ENCODE results near the gene DUSP16.
"Not testable (repeated sequence)": the region's sequence is repeated elsewhere in the genome, so short reads cannot be mapped to it uniquely, and the experiment has no call there.

DUSP16 gene, protein sequence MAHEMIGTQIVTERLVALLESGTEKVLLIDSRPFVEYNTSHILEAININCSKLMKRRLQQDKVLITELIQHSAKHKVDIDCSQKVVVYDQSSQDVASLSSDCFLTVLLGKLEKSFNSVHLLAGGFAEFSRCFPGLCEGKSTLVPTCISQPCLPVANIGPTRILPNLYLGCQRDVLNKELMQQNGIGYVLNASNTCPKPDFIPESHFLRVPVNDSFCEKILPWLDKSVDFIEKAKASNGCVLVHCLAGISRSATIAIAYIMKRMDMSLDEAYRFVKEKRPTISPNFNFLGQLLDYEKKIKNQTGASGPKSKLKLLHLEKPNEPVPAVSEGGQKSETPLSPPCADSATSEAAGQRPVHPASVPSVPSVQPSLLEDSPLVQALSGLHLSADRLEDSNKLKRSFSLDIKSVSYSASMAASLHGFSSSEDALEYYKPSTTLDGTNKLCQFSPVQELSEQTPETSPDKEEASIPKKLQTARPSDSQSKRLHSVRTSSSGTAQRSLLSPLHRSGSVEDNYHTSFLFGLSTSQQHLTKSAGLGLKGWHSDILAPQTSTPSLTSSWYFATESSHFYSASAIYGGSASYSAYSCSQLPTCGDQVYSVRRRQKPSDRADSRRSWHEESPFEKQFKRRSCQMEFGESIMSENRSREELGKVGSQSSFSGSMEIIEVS

DNA sequence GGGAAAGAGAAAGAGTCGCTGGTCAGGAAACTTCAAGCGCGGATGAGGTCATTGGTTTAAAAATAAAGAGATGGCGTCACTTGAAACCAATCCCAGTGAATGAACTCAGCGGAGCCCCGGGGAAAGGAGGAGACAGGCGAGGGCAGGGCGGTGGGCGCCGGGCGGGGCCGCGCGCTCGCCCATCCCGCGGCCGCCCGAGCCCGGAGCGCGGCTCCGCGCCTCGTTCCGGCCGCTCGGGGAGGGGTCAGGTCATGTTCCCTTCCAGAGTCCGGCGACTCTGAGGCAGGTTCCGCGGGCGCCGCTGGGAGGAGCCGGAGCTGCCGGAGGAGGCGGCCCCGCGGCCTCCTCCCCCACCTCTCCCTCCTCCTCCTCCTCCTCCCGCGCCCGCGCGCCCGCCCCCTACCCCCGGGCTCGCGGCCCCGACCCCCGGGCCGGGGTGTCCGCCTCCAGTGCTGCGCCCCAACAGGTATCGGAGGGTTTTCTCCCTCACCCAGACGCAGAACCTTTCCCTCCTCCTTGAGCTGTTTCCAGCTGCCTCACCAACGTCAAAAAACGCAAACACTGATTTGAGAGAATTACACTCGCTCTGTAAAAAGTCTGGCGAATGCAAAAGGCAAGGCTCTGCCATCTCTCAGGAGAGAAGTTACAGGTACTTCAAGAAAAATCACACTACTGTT, at the start of gene DUSP16:
Gene DUSP16 (minus strand): TSS at position 279 of the 677 bp plus-strand sequence. CDS start 41,765 bp downstream, outside the sequence.
- DNase-seq = peak; percentile 86

DNA sequence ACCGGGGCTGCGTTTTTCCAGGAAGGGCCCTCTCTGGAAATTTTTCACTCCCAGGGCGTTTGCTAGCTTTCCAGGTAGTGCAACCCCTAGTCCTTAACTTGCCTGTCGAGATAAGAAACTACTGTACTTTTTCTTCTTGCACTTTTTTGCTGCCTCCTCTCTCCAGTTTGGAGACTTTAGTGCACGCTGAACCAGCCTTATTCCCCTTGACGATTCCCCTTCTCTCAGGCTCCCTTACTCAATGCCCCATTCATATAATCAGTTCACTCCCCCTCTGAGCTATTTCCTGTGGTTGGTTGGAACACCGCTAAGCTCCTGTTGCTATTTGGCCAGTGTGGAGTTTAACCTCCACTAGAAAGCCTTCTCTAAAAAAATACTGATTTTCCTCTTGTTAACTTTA, 49.7 kb upstream of the DUSP16 start:
- DNase-seq = no peak

DNA sequence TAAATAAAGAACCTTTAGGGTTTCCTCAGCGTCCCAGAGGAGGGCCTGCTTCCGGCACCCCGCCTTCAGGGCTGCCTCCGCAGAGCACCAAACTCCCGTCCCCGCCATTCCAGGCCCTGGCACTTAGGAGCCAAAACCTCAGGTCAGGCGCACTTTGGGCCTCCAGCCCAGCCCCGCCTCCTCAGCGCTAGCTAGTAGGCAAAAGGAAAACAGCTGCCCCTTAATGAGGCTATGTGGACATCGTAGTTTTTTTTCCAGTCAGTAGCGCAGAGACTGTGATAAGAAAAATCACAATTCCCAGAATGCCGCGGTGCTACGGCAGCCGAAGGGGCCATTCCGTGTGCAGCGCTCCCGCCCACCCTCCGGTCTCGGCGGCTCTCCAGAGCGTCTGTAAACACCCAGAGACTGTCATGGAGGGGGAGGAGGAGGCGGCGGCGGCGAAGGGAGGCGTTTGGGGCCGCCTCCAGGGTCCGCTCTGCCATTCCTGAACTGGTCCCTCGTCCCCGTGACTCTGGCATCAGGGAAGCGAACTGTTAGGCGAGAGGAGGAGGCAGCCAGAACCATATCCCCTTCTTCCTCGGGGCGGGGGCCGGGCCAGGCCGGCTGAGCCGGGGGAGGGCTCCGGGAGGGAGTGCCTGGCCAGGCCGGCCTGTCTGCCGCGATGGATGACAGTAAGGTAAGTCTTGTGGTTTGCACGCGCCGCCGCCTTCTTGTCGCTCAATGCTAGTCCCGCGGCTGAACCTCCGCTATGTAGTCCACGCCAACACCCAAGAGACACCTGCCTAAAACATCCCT, 49.0 kb upstream of the DUSP16 start, which contains the start of gene CREBL2:
Gene CREBL2 (plus strand): TSS at position 365 of the 795 bp plus-strand sequence. CDS start 297 bp downstream, at position 662.
- peak; percentile 85 for DNase-seq

DNA sequence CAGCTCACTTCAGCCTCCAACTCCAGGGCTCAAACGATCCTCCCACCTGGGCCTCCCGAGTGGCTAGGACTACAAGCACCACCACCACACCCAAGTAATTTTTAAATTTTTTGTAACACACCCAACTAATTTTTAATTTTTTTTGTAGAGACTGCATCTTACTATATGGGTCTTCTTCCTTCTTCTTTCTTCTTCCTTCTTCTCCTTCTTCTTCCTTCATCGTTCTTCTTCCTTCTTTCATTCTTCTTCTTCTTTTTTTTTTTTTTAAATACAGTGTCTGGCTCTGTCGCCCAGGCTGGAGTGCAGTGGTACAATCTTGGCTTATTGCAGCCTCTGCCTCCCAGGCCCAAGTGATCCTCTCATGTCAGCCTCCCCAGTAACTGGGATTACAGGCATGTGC, 48.0 kb upstream of the DUSP16 start:
- no peak for DNase-seq

DNA sequence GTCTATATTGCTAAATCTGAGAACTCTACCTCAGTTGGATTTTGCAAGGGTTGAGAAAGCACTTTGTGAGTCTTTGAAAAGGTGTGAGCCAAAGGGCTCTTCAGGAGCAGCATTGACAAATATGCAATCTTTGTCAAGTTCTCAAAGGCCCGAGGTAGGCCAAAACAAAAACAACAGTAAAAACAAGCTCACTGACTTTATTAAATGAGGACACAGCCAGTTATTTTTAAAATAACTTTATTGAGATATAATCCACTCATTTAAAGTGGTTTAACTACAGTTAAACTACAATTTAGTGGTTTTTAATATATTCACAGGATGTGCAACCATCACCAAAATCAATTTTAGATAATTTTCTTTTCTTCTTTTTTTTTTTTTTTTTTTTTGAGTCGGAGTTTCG, 47.0 kb upstream of the DUSP16 start:
- no peak for DNase-seq

DNA sequence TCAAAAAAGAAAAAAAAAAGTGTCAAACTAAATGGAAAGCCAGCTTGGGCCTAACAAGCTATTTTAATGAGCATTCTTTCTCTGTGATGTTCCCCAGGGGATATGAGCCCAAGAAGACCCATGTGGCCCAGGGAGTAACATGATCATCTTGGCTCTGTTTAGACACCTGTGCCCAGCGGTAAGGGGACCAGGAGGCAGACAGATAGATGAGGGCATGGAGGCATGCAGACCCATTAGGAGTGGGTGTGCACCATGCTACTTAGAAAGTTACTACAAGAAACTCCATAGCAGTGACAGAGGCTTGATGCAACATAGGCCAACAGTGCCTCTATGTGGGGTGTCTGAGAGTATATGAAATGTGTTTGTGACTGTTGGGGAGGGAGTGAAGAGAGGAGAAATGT, 45.9 kb upstream of the DUSP16 start:
- no peak for DNase-seq

DNA sequence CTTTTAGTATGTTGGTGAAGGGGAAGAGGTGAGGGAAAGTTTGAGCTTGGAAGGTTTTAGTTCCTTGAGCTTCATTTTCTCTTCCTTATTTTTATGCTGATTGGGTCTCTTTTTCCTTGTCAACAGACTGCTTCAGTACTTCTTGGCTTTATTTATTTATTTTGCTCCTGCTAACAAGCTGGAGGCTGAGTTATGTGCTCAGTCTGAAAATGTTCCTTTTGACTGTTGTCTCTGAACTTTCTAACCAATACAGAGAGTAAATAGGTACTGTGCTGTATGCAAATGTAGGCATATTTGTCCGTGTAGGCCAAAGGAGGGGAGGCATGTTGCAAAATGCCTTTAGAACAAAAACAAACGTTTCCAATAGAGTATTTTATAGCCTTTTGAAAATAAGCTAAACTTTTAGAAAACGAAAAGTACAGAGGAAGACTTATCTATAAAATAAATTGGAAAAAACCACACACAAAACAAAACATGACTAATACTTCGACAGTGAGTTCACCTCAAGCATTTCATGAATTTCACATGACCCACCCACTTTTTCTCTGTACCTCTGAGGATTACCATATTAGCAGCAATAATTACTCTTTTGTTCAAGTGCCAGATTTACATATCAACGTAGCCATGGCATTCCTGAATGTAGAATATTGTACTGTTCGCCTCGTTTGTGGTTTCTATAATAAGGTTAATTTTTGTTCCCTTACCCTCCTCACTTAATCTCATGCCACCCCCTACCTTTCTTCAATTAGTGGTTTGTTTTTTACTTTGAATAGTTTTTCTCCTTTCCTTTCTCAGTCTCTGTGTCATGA, 44.3 kb upstream of the DUSP16 start:
- no peak for DNase-seq

DNA sequence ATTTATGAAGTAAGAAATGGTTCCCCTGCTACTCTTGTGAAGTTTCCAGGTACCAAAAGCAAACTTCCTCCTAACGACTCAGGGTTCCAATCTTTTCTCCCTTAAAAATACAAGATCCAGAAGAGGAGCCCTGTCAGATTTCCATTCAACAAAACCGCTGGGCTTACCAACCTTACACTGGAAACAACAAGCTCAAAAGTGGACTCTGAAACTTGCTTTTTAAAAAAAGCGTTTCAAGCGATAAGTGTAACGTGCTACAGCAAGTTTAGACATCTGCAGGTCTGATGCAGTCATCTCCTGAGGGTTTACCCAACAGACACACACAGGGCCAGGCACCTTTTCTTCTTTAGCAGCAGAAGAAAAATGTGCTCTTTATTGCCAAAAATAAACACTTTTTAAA, 42.1 kb upstream of the DUSP16 start:
- DNase-seq = no peak

DNA sequence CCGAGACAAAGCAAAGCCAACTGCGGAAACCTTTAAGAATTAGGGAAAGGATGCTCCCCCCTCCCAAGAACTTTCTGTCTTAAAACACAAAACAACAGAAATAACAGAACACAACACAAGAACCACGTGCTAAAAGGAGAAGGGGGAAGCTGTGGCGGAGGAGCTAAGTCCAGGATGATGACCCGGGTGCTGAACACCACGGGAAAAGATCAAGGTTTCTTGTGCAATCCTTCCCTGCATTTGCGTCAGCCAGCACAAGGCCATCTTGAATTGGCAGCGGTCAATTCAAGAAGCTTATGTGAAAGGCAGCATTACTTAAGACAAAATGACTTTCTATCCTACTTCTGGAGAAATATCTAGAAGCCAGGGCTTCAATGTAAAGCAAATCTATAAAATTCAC, 38.0 kb upstream of the DUSP16 start:
- no peak for DNase-seq

DNA sequence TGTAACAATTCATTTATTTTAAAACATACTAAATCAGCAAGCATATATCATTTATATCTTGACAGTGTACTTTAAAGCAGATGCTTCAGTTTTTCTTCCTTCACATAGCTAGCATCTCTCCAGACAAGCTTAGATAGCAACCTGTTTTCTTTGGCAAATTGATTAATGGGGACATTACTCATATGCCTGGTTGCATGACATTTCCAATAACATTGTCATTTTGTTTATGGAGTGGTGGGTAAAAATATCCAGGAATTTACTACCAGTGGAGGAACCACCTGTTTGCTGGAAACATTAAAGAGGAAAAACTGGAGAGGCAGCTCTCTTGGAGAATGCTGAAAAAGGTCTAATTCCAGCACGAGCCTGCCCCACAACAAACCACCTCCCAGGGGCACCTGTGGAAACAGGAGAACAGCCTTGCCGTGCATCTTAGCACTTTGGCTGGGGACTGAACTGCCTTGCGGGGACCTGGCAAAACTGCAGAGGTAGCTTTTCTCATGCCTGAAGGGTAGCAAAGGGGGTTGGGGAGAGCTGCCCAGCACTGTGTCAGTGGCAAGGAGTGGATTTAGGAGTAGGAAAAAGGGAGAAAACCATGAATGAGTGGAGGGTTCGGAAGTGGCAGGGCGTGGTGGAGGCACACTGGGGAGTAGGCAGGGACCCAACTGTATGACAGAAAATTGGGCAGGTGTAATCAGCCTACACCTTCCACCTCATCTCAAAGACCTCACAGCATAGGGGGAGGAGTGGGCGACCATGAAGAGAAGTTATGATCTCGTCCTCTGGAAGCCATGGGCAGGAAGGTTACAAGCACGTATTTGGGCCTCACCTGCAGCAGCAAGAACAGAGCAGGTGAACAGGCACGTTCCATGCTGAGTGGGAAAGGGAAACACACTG, 37.3 kb upstream of the DUSP16 start:
- DNase-seq = no peak

DNA sequence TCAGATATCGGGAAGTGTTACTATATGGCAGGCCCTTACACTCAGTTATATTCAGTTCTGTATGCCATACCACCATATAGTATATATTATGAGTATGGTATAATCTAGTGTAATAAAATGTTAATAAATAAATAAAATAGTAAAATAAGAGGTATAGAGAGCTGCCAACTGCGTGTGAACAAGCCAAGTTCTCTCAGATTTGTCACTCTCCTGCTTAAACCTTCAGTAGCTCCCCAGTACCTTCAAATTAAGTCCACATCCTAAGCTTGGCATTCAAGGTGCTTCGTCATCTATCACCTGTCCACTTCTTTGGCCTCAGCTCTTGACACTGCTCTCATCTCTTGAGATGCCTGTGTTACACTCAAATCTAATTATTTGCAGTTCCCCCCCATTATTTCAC, 36.2 kb upstream of the DUSP16 start:
- DNase-seq = no peak

DNA sequence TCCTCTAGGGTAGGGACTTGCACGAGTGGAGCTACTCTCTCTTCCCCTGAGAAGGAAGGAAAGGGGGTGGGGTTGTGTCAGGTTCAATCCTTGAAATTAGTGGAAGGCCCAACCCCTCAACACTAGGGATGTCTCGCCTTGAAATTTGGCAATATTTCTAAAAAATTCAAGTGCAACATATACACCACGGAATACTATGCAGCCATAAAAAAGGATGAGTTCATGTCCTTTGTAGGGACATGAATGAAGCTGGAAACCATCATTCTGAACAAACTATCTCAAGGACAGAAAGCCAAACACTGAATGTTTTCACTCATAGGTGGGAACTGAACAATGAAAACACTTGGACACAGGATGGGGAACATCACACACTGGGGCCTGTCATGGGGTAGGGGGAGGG, 33.9 kb upstream of the DUSP16 start:
- DNase-seq = not testable (repeated sequence)

DNA sequence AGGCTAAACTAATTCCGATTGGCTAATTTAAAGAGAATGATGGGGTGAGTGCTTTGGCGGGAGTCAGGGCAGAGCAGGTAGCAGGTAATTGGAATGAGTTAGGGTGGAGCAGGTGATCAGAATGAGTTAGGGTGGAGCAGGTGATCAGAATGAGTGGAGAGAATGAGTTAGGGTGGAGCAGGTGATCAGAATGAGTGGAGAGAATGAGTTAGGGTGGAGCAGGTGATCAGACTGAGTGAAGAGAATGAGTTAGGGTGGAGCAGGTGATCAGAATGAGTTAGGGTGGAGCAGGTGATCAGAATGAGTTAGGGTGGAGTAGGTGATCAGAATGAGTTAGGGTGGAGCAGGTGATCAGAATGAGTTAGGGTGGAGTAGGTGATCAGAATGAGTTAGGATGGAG, 33.3 kb upstream of the DUSP16 start:
- DNase-seq = not testable (repeated sequence)

DNA sequence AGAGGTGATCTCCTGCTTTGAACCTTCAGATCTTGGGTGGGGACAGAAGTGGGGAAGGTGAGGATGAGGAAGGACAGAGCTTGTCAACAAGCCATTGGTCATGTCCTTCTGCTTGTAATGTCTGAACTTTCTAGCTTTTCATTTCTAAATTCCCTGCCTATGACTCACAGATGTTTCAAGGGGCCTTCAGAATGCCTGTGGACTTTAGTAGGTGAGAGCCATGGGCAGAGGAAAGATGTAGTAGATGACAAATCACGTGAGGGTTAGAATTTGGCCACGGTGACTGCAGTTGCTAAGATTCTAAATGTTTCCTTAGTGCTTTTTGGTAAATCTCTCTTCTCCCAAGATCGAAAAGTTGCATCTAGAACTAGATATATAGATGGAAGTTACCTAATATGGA, 30.3 kb upstream of the DUSP16 start:
- no peak for DNase-seq

DNA sequence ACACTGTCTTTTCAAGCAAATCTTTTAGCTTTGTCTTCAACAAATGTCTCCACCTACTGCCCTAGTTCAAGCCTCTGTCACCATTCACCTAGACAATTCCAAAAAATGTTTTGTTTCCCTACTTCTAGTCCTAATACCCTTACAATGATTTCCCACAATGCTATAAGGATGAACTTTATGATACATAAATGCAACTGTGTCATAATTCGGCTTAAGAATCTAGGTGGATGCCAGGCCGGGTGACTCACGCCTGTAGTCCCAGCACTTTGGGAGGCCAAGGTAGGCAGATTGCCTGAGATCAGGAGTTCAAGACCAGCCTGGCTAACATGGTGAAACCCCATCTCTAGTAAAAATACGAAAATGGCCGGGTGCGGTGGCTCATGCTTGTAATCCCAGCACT, 28.3 kb upstream of the DUSP16 start:
- DNase-seq = no peak

DNA sequence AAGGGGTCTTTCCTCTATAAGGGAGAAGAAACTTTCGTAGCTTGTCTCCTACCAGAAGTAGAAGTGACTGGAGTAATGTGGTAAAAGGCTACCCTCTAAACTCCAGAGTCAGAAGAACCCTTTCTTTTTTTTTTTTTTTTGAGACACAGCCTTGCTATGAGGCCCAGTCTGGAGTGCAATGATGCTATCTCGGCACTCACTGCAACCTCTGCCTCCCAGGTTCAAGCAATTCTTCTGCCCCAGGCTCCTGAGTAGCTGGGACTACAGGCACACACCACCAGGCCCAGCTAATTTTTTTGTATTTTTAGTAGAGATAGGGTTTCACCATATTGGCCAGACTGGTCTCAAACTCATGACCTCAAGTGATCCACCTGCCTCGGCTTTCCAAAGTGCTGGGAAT, 25.8 kb upstream of the DUSP16 start:
- not testable (repeated sequence) for DNase-seq

DNA sequence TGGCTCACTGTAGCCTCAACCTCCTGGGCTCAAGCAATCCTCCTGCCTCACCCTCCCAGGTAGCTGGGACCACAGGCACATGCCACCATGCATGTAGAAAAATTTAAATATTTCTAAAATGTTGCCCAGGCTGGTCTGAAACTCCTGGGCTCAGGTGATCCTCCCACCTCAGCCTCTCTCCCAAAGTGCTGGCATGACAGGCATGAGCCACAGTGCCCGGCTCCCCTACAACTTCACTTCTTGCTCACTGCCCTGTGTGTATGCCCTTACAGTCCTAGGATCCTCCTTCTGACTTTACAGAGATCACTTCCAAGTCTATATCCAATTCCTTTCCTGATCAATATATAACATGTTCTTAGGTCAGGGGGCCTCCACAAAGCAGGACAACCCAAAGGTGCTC, 25.2 kb upstream of the DUSP16 start:
- DNase-seq = no peak

DNA sequence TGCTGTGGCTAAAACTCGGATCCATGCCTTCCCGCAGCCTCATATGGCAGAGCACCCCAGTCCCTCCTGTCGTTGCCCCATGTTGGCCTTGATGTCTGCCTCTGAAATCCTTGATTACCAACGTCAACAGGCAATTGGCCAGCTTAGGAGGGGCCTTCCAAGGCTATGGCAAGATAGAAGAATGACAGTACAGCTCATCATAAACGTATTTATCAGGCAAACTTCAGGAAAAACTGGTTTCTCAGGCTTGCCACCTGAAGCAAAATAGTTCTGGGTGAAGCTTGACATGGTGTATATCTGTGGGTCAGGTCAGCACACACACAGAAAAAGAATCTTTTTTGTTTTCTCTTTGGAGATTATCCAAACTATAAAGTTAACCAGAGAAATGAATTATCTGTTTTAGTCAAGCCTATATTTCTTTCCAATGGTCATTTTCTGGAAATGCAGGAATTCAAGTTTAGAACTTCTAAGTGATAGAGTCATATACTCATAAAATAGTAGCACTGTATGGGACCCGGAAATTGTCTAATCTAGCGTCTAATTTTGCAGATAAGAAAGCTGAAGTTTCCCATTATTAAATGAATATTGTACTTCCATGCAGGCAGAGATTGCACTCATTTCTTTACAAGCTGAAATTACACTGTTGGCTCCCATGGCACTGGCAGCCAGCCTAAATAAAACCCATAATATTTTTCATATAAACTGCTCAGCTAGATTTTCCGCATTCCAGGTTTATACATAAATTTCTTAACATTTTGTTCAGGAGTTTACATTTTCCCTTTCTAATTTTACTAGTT, 24.4 kb upstream of the DUSP16 start:
- DNase-seq = no peak

DNA sequence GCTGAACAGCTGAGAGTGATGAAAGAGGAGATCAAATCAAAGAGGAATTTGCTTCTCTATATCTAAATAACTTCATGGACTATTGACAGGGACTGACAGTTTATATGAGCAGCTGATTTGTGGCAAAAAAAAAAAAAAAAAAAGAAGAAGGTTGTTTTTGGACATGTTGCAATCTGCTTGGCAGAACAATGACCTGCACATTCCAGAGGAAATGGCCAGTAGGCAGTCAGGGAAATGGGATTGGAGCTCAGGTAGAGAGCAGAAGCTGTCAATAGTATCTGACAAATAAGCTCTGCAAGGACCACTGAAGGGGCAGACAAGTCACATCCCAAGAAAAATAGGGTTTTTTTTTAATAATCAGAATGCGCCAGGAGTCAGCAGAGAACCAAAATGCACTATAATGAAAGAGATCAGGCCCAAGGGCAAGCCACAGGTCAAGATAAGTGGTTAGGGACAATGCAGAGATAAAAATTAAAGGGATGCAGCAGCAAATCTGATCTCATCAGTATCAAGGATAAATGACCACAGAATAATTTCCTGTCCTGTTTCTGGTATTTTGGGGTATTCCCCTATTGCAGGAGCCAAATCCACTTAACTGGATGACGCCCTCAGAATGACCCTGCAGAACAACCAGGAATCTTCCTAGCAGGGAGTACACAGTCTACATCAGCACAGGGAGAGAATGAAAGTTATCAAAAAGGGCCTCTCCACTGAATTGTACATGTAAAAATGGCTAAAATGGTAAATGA, 22.6 kb upstream of the DUSP16 start:
- DNase-seq = no peak

All from activated T-cell treated with anti-CD3 and anti-CD28 coated beads, Interleukin-2, amount 50 U/mL, for 1 hour (primary cell).